Embryonic facial prominence (tissue), 1 donor: Measurements from ENCODE around the gene FXYD2.
"Not testable (repeated sequence)": the region's sequence is repeated elsewhere in the genome, so short reads cannot be mapped to it uniquely, and the experiment has no call there.

Source experiments
- DNase-seq: peaks from one replicate; pipeline ENCODE4 v3.0.0-alpha.2; 2016; ENCODE audit errors: extremely low spot score

The FXYD2 gene

DNA sequence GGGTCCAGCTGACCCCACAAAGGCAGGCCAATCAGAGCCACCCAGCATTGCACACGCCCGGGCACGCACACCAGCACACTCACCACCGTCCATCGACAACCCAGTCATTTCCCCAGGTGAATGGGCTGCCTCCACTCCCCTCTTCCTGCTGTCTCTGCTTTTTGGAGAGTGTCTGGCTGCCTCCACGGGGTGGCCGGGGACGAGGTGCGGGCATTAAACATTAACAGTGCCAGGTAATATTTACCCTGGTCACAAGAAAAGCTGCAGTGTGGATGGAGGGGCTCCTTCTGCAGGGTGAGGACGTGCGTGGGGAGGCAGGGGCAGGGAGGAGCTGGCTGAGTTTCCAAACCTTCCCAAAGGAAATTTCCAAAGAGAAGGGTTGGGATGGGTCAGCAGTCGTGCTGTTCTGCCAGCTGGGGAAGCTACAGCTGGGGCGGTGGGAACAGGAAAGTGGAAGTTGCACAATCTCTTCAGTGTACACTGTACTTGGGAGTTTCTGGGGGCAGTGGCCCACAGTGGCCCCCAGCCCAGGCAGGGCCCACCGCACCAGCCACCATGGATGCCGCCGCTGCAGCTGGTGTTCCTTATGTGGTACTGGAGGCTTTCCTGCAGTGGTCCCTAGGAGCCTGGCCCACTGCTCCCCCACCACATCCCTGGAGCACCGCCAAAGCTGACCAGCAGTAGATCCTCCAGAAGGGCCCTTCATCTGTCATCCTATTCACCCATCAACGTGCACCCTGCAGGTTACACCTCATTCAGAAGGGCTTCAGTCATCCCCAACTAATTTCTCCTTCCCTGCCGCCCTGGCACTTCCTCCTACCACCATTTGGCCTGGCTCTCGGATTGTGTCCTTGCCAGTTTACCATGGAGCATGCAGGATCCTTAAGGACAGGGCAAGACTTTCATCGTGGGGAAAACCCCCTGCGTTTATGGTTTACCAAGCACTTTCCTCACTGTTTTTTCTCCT lies at the start of gene FXYD2:
TSS of gene FXYD2 (minus strand) at position 174 of the 967 bp plus-strand sequence. CDS start at position 108, 66 bp downstream.
- no peak for DNase-seq

DNA sequence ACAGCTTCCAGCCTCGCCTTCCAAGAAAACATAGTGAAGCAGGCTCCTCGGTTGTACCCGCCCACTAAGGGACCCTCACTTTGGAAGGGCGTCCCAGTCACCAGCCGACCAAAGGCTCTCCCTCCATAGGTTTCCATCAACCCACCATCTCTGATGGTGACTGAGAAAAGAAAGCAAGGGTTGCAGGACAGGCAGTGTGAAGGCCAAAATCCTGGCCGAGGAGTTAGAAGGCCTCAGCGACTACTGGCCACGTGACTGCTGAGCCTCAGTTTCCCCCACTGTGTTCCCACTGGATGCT lies 49.2 kb upstream of the FXYD2 start:
- DNase-seq, result no peak

DNA sequence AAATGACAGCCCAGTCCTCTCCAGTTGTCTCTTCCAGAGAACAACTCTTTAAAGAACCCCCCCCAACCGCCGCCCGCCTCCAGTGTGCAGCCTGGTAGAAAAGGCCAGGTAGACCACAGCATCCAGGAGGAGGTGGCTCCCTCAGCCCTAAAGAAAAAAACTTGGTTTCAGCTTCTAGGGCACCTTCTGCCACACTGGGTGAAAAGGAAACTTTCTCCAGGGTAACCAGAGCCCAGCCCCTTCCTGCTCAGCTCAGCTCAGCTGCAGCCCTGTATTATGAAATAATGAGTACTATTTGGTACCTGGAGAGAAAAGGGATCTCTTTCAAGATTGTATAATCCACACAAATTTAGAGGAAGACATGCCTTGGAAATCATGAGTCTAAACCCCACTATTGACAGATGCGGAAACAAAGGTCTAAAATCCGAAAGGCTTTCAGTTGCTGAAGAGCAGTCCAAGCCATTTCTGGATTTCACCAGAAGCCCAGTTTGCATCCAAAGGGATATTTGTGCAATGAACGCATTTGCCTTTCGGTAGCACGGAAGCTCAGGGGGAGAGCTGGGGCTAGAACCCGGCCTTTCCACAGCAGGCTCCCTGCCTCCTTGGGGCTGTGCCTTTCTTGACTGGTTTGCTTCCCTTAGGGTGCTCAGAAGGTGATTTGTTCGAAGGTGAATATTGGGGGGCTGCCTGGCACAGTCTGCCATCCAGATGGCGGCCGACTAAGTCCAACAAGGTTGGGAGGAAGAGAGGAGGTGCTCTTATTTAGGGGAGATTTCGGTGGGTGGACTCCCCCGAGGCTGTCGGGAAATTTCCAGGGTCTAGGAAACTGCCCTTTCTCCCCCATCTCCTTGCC lies 48.7 kb upstream of the FXYD2 start:
- no peak for DNase-seq

DNA sequence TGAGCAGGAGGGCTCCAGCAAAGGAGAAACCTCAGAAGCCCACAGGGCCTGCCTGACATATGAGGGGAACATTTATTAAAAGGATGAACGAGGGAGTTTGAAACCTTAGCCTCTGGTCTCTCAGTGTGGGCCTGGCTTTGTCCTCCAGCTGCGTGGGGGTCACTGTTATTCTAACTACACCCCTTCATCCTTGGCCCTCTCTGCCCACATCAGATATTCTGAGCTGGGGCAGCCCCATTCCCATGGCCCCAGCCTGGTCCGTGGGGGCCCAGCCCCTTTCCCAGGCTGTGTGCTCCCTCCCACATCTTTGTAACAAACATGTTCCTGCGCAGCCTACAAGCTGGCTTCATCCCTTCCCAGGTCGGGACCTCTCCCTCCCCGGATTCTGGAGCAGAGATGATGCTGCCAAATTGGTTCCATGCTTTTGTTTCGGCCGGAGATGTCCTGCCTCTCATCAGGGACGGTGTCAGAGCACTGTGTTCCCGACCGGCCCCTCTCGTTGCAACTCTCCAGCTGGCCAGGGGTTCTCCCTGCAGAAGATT lies 47.9 kb upstream of the FXYD2 start:
- DNase-seq, result no peak

DNA sequence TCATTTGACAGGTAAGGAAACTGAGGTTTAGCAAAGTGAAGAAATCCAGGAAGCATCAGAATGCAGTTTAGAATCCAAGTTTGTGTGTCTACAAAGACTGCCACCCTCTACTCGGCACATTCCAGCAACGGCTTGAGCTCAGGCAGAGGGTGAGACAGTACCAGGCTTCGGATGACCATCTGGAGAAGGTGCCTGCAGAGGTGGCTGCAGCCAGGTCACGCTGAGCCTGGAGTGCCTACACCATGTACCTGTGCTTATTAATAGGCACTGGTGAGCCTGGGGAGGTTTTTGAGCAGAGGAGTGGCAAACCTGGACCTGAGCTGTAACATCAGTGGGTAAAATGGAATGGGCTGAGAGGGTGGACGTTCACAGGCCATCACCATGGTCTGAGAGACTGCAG lies 47.2 kb upstream of the FXYD2 start:
- DNase-seq, result no peak

DNA sequence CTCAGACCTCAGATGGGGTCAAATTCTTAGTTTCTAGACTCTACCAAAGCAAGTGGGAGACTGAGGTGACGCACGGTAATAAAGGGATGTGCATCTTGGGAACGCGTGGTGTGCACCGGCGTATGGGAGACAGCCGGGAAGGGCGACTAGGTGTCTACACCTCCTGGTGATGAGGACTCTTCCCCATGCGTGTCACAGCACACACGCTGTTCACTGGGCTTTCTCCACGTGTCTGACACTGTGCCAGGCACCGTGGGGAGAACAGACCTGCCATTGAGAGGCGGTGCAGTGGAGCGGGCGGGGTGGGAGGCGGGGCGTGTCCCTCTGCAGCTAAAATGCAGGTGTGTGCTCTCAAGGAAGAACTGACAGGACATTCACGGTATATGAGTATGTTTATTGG lies 46.6 kb upstream of the FXYD2 start:
- no peak for DNase-seq

DNA sequence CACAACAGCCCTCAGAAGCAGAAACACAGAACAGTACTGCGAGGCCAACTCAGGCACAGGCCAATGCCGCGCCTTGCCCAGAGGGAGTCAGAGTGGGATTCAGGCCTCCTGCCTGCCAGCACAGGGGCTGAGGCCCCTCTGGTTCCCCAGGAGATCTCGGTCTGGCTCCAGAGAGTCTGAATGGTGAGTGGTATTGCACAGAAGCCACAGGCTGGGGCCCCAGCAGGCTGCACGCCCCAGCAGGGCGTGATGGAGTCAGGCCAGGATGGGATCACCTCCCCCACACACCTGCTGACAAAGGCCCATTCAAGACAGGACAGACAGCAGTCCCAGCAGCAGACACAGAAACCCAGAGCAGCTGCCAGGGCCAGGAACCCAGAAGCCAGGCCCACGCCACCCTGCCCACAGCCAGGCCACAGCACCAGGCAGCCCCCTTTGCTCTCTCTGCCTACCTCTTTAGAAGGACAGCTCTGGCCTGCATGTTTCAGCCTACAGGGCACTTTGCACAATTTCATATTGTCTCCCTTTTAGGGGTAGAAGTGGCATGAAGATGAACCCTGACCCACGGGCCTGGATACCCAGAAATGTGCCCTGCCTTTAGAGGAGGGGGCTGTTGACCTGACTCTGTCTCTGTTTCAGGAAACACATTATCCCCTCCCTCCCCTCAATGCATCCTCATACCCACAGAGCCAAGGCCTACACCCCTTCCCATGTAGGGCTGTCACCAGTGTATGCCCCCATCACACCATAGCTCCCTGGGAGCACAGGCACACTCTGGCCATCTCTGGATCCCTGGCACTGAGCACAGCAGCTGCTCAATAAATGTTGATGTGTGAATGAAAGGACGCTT lies 45.8 kb upstream of the FXYD2 start:
- no peak for DNase-seq

DNA sequence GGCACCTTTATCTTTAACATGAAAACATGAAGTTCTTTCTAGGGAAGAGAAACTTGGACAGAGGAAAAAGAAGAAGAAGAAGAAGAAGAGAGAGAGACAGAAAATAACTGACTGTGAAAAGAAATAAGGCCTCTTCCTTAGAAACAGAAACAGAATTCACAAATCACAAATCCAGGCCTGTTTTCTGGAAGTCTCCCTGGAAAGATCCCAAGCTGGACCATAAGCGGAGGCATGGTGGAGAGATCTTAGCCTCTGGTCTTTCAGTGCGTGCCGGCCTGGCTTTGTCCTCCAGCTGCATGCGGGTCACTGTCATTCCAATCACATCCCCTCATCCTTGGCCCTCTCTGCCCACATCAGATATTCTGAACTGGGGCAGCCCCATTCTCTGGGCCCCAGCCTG lies 45.1 kb upstream of the FXYD2 start:
- DNase-seq, result no peak

DNA sequence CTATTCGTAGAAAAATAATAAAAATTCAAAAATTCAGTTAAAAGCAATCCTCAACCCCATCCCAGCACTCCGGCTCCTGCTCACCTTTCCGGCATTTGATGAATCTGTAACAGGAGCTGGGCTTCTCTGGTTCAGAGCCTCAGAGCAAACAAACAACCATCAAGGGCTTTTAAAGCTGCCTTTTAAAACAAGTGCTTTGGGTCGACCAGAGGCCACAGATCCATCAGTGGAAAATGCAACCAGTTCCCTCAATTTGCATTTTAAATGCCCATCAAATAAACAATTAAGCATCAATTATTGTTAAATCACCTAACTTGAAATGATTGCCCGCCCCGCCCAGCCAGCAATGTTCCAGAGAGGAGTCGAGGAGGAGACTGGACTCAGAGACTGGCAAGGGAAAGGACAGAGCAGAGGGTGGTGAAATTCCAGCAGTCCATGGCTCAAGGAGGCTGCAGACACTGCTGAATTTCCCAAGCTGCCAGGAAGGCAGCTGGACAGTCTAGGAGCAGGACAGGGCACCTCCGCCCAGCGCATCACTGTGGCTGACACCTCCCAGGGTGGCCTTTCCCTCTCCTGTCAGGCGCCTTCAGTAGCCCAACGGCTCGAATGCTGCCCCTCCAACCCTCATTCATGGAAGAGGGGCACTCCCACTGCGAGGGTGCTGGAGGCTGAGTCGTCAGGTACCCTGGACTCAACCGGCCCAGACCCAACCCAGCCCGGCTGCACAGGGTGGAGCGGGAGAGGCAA lies 44.4 kb upstream of the FXYD2 start:
- no peak for DNase-seq

DNA sequence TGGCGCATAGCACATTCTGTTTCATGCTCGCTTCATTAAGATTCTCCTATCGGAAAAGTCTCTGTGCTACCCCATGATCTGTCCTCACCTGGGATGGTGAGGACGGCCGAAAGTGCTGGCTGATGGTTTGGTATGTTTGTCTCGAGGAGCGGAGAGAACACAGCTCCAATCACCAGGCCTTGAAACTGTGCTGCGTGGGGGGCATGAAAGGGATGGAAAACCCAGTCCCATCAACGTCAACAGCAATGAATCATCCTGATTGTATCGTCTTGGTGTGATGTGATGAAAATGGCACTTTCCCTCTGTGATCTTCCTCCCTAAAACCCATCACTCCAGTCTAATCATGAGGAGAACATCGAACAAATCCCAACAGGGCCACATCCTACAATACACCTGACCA lies 43.5 kb upstream of the FXYD2 start:
- no peak for DNase-seq

DNA sequence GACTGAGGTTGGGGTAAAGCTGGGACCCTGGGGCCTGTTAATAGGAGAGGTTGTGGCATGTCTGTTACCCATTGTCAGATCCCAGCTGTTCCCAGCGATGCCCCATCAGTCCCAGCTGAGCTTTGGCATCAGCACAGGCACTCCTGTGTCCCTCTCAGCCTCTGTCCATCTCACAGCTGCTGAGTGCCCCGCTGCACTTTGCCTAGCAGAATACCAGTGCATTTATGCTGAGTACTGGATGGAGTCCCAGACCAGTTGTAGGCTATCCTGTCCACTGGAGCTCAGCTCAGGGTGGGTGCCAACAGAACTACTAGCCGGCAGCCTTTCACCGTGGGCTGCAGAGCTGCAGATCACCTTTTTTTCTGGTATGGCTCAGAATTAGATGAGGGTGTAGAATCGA lies 42.0 kb upstream of the FXYD2 start:
- DNase-seq, result no peak

DNA sequence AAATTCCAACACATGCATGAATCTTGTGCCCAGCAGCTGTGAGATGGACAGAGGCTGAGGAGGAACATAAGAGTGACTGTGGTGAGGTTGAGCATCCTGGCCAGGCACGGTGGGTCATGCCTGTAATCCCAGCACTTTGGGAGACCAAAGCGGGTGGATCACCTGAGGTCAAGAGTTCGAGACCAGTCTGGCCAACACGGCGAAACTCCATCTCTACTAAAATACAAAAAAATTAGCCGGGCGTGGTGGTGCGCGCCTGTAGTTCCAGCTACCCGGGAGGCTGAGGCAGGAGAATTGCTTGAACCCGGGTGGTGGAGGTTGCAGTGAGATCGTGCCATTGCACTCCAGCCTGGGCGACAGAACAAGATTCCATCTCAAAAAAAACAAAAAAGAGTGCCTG lies 41.0 kb upstream of the FXYD2 start:
- DNase-seq, result not testable (repeated sequence)

DNA sequence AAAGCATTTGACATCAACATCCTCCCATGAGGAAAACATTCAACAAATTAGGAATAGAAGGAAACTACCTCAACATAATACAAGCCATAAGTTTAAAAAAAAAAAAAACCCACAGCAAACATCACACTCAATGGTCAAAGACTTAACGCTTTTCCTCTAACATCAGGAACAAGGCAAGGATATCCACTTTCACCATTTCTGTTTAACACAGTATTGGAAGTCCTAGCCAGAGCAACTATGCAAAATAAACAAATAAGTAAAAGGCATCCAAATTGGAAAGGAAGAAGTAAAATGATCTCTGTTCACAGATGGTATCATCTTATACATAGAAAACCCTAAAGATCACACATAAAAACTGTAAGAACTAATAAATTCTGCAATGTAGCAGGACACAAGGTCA lies 38.8 kb upstream of the FXYD2 start:
- no peak for DNase-seq

DNA sequence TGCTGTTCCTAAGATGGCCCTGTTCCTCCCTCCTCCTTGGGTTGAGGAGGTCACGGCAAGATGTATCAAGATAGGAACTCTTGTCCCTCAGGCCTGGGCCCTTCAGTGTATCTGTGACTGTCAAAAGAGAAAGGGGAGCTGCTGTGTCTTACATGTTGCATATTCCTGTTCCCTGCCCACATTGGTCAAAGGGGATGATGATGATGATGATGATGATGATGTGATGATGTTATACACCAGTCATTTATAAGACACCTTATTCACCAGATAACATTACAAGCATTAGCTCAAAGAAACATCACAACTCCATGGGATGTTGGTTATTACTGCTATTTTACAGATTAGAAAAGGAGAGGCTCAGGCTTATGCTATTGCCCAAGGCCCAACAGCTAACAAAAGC lies 38.2 kb upstream of the FXYD2 start:
- no peak for DNase-seq

DNA sequence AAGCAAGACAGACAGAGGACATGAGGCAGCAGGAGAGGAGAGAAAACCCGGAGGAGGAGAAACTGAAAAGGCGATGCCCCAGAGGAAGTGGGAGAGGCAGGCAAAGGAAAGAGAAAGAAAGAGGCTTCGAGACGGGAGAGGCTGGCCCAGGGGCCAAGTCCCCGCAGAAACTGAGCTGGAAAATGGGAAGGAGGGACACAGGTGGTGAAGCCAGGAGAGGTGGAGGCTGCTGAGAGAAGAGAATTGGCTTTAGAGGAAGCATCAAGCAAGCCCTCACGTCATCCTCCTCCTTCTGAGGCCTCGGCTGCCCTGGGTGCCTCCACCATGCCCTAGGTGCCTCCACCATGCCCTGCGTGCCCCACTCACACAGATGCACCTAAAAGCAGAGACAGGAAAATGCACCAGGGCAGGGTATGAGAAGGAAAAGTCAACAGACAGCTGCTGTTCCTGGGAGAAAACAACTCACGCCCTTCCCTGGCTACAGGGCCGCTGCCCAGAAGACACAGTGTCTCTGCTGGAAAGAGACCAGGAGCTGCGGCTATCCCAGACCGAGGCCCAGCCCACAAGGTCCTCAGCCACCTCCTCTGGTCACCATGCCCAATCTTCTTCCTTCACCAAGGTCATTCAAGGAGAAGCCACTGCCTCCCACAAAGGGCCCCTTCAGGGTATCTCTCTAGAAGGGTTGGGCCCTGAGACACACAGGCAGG lies 37.6 kb upstream of the FXYD2 start:
- DNase-seq, result no peak

DNA sequence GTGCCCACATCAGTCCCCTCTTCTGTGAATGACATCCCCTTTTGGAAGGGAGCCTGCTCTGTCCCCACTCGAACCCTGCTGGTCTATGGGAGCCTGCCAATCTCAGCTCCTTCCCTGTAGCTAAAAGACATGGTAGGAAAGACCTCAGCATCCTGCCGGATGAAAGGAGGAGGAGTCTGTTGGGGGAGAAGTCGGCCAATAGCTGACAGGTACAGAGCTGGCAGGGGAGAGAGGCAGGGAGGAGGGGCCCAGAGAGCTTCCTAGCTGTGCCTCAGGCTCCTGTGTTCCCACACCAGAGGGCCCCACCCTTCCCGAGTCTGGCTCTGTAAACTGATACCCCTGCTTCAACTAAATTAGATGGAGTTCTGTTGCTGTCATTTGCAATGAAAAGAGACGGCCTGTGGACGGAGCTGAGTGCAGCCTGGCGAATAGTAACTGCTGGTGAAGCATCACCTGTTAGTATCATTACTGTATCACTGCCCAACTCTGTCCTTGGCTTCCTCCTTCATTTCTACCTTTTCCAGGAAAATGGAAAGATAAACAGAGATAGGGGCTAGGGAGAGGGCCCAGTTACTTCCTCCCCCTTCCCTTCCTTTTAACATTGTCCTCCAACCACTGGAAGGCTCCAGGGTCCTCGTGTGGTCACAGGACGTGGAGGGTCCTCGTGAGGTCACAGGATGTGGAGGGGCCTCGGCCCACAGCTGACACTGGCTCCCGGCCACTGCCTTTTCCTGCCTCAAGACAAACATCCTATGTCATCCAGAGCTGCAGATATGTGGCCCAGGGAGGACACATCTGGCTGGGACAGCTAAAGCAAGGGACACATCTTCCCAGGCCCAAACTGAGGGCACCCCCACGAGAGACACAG lies 36.8 kb upstream of the FXYD2 start:
- peak; percentile 34 for DNase-seq

DNA sequence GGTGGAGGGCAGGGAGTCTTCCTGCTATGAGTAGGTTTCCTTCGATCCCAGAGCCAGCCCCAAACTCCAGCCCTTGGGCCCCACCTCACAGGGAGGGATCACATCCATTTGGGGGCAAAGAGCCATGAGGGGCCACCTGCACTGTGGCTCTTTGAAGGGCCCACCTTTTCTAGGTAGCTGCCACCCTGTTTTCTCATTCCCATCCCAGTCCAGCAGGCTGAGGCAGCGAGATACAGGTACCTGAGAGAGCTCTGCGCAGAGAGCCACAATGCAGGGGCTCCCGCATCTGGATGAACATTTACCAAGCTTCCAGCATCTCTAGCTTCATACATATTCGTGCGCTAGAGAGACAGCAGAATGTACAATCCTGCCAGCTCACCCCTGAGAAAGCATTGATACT lies 35.6 kb upstream of the FXYD2 start:
- no peak for DNase-seq

DNA sequence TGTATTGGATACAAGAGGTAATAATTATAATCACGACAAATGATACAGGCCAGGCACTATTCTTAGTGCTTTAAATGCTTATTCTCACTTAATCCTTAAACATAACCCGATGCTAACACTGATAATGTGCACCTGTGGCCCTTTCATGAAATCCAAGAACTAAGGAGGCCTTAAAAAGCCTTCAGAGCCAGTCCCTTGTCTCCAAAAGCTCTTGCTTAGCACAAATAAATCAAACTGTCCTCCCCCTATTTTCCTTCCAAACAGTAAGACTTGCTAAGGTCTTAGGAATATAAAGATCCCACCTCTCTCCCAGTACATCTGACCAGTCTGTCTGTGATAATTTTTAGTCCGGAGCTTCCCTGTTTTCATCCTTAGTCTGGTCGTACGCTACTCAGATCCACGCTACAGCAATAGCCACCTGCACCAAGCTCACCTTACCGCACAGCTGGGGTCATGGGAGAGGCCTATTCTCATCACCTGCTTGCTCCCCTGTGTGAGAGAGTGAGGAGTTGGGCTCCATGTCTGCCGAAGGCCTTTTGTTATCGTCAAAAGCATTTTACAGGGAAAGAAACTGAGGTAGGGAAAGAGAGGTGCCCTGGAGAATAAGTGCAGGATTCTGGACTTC lies 35.1 kb upstream of the FXYD2 start:
- DNase-seq, result no peak

DNA sequence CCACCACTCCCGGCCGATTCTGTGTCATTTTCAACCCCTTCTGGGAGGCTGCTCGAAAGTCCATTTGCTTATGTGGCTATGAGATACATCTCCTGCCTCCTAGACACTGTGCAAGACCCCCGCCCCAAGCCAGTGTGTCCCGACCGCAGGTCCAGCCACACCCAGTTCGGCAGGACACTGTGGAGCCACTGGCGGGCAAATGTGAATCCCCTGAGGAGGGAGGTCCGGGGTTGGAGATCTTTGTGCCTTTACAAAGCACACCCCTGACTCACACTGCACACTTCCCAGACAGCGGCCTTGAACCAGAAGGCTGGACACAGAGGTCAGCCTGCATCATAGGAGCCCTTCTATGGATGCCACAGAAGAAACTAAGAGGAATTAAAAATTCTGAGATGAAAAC lies 34.5 kb upstream of the FXYD2 start:
- DNase-seq, result no peak
